Hippocampal formation (tissue), 2 donors: ENCODE measurements around the gene SAXO2.
A peak's percentile ranks its signal among the peaks of the same experiment; 100 is the strongest.
"Not testable (repeated sequence)": the region's sequence is repeated elsewhere in the genome, so short reads cannot be mapped to it uniquely, and the experiment has no call there.

Experiments used
- DNase-seq, 2 donors: peaks; one replicate each; lab custom pipeline; 2025; lab: John Stamatoyannopoulos, UW

The SAXO2 gene

GRCh38 chr15:82262422-82263026 lies at the start of gene SAXO2, which contains the start of gene EFL1:
Gene SAXO2 (plus strand): TSS chr15:82262818. CDS start chr15:82262880, 62 bp downstream.
Gene EFL1 (minus strand): TSS chr15:82262734. CDS start chr15:82261778, 956 bp downstream.
- DNase-seq: peak; percentile 61 to 88

GRCh38 chr15:82216092-82216491 lies 46.5 kb upstream of the SAXO2 start:
- DNase-seq: not testable (repeated sequence)

GRCh38 chr15:82221535-82221934 lies 41.1 kb upstream of the SAXO2 start:
- DNase-seq: not testable (repeated sequence)

GRCh38 chr15:82228750-82229149 lies 33.9 kb upstream of the SAXO2 start:
- no peak for DNase-seq

- no peak for DNase-seq
Observed at GRCh38 chr15:82231233-82231632, 31.4 kb upstream of the SAXO2 start.

GRCh38 chr15:82231842-82232241 lies 30.8 kb upstream of the SAXO2 start:
- DNase-seq: no peak

GRCh38 chr15:82237944-82238534 lies 24.6 kb upstream of the SAXO2 start:
- not testable (repeated sequence) for DNase-seq

GRCh38 chr15:82239685-82240391 lies 22.8 kb upstream of the SAXO2 start:
- DNase-seq: no peak

- DNase-seq: not testable (repeated sequence)
Observed at GRCh38 chr15:82241836-82242499, 20.6 kb upstream of the SAXO2 start.

GRCh38 chr15:82243644-82244043 lies 19.0 kb upstream of the SAXO2 start:
- DNase-seq: not testable (repeated sequence)

GRCh38 chr15:82245956-82246355 lies 16.7 kb upstream of the SAXO2 start:
- not testable (repeated sequence) for DNase-seq

GRCh38 chr15:82248261-82248660 lies 14.4 kb upstream of the SAXO2 start:
- DNase-seq: not testable (repeated sequence)

- not testable (repeated sequence) for DNase-seq
Observed at GRCh38 chr15:82261566-82262421, 824 bp upstream of the SAXO2 start.

- no peak for DNase-seq
Observed at GRCh38 chr15:82263350-82263749, 732 bp downstream of the SAXO2 start.

GRCh38 chr15:82267137-82267536 lies 4.5 kb downstream of the SAXO2 start:
- DNase-seq: not testable (repeated sequence)

- not testable (repeated sequence) for DNase-seq
Observed at GRCh38 chr15:82268454-82268853, 5.8 kb downstream of the SAXO2 start.

- no peak for DNase-seq
Observed at GRCh38 chr15:82272154-82272553, 9.5 kb downstream of the SAXO2 start.

- DNase-seq: no peak
Observed at GRCh38 chr15:82275410-82275809, 12.8 kb downstream of the SAXO2 start.

- DNase-seq: not testable (repeated sequence)
Observed at GRCh38 chr15:82281276-82281675, 18.7 kb downstream of the SAXO2 start.

- DNase-seq: not testable (repeated sequence)
Observed at GRCh38 chr15:82282386-82282785, 19.8 kb downstream of the SAXO2 start.

- DNase-seq: not testable (repeated sequence)
Observed at GRCh38 chr15:82284381-82284780, 21.8 kb downstream of the SAXO2 start.
